Suprapubic skin (tissue), 4 donors: ENCODE results near the gene ARTN. TPM values are rescaled to one million over a fixed set of nuclear protein-coding genes. Genes with fewer than 3 reads are reported as not detected.

Source experiments
- DNase-seq, 2 donors: peaks; one replicate each; pipeline ENCODE4 v3.0.0-alpha.2; 2019; ENCODE audit warnings: low spot score in 2 of 2
- H3K27ac ChIP-seq: fragments of 200-600 bp; sonication (generic); one replicate; pipeline ENCODE4 v1.5.1; 2019
- H3K27me3 ChIP-seq: fragments of 200-600 bp; sonication (generic); one replicate; pipeline ENCODE4 v1.5.1; 2019
- H3K36me3 ChIP-seq: fragments of 200-600 bp; sonication (generic); one replicate; pipeline ENCODE4 v1.5.1; 2019
- H3K4me1 ChIP-seq: fragments of 200-600 bp; sonication (generic); one replicate; pipeline ENCODE4 v1.5.1; 2019
- H3K4me3 ChIP-seq: fragments of 200-600 bp; sonication (generic); one replicate; pipeline ENCODE4 v1.5.1; 2019; ENCODE audit warnings: mild to moderate bottlenecking
- H3K9me3 ChIP-seq: fragments of 200-600 bp; sonication (generic); one replicate; pipeline ENCODE4 v1.5.1; 2019
- CTCF ChIP-seq, 2 donors: fragments of 200-600 bp in 1 of 2; fragments of 450-650 bp in 1 of 2; sonication (generic) in 1 of 2; IDR thresholded peaks; one replicate each; pipeline ENCODE4 v1.5.1; 2016 to 2019; ENCODE audit warnings: antibody characterized with exemption in 2 of 2, mild to moderate bottlenecking in 1 of 2, moderate library complexity in 1 of 2
- EP300 ChIP-seq: sonication (generic); formaldehyde crosslinking; IDR thresholded peaks from one replicate; pipeline ENCODE4 v1.6.1; 2017; ENCODE audit warnings: antibody characterized with exemption
- POLR2A ChIP-seq, 2 donors: fragments of 450-650 bp; IDR thresholded peaks; one replicate each; pipeline ENCODE4 v1.6.1; 2017; ENCODE audit warnings: antibody characterized with exemption in 2 of 2, mild to moderate bottlenecking in 2 of 2, moderate library complexity in 2 of 2
- POLR2AphosphoS5 ChIP-seq, 3 donors: sonication (generic); formaldehyde crosslinking; IDR thresholded peaks; one replicate each; pipeline ENCODE4 v1.6.1; 2017; ENCODE audit warnings: antibody characterized with exemption in 3 of 3
- WGBS: methylation state at CpG from one replicate; pipeline ENCODE4 v1.1.5; 2018; 5-methylcytosine and 5-hydroxymethylcytosine counted together
- total RNA-seq, 4 donors: library from RNA; depleted of rRNA; stranded (reverse); fragments of >200 nt; gene quantifications; one replicate each; pipeline ENCODE4 v1.1.0, GENCODE V29; 2016

Gene ARTN
- total RNA-seq, 4 donors from 2014 or later, result 0.38 to 0.91 (median 0.72) TPM; not detected in 1

DNA sequence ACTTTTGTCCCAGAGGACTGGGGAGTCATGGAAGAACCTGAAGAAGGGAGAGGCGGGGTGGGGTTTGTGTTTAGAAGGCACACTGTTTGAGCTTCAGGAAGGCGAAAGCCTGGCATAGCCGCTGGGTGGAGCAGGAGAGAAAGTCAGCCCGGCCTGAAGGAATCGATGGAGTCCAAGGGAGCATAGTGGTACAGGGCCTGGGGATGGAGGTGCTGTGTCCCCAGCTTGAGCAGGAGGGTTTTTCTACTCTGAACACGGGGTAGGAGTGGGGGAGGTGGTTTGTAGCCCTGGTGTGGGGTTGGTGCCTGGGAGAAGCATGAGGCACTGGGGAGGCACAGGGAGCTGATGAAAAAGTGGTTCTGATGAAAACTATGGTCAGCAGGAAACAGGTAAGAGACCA is 53.1 kb downstream of the ARTN start:
- Histone ChIP-seq H3K4me3 (no peak overlapping the region), H3K4me1 (peaks cover 10% of the 10 kb centered on the region), H3K9me3 (no peaks in the 10 kb centered on the region), H3K27me3 (no peaks in the 10 kb centered on the region), H3K36me3 (peaks cover 22% of the 10 kb centered on the region), H3K27ac (no peak overlapping the region)
- TF ChIP-seq POLR2AphosphoS5 (IDR thresholded peaks at IDR 0.05) (no peak), EP300 (no peak), CTCF (IDR thresholded peaks at IDR 0.05) (no peak), POLR2A (IDR thresholded peaks at IDR 0.05) (no peak)
- DNase-seq, result no peak
- 75% methylated on average over 6 of the region's 6 CpGs for WGBS

Other genes starting within 250 kb of the ARTN start
- 10 to 100 TPM in 2 of 4 donors, 1 to 10 TPM in 2; 6.3 to 21.0 (median 9.9) TPM for gene ST3GAL3, start 226.3 kb upstream of the ARTN start, total RNA-seq
- gene IPO13, start 13.1 kb downstream of the ARTN start, total RNA-seq, result 10 to 100 TPM; 30.8 to 41.0 (median 34.8) TPM
- 10 to 100 TPM; 27.8 to 64.4 (median 39.8) TPM for gene DPH2, start 36.2 kb downstream of the ARTN start, total RNA-seq
- 100 to 1,000 TPM in 3 of 4 donors, 10 to 100 TPM in 1; 95.2 to 193 (median 150) TPM for gene ATP6V0B, start 41.2 kb downstream of the ARTN start, total RNA-seq
- 10 to 100 TPM; 21.4 to 51.4 (median 41.0) TPM for gene B4GALT2, start 45.4 kb downstream of the ARTN start, total RNA-seq
- gene CCDC24, start 57.8 kb downstream of the ARTN start, total RNA-seq, result 1 to 10 TPM; 1.6 to 7.8 (median 3.7) TPM
- gene SLC6A9, start 97.7 kb downstream of the ARTN start, total RNA-seq, result 10 to 100 TPM; 59.2 to 95.4 (median 84.5) TPM
- not detected for gene KLF17, start 185.0 kb downstream of the ARTN start, total RNA-seq
- not detected for gene KLF18, start 207.8 kb downstream of the ARTN start, total RNA-seq